Right ventricle myocardium superior (tissue), 1 donor: ENCODE measurements around the gene YIF1A. TPM values are rescaled to one million over a fixed set of nuclear protein-coding genes. Genes with fewer than 3 reads are reported as not detected.
"Not testable (repeated sequence)": the region's sequence is repeated elsewhere in the genome, so short reads cannot be mapped to it uniquely, and the experiment has no call there.

Experiments used
- ATAC-seq: fragments of 200-7000 bp; cut with Tn5 transposase; one replicate; pipeline ENCODE4 v1.9.1; 2020; ENCODE audit warnings: mild to moderate bottlenecking; ENCODE audit not compliant: poor library complexity
- DNase-seq: peaks from one replicate; pipeline ENCODE4 v3.0.0-alpha.2; 2020
- intact Hi-C: fragments of 100-400 bp; cut with DNase I; formaldehyde crosslinking; loops from one replicate; pipeline ENCODE4 v1.11.2; 2022
- total RNA-seq: library from RNA; stranded (reverse); fragmentation: NEBNext Ultra II Directional; extraction: Animal tissue kit (Norgen Biotek cat#: 25700); gene quantifications from one replicate; pipeline ENCODE4 v1.2.1, GENCODE V29; 2021
- donor health status: DM: no; HTN: yes; CAD: no; lungs with severe emphysema.

YIF1A gene
- total RNA-seq, 1 donor from 2014 or later: 38.4 TPM

DNA sequence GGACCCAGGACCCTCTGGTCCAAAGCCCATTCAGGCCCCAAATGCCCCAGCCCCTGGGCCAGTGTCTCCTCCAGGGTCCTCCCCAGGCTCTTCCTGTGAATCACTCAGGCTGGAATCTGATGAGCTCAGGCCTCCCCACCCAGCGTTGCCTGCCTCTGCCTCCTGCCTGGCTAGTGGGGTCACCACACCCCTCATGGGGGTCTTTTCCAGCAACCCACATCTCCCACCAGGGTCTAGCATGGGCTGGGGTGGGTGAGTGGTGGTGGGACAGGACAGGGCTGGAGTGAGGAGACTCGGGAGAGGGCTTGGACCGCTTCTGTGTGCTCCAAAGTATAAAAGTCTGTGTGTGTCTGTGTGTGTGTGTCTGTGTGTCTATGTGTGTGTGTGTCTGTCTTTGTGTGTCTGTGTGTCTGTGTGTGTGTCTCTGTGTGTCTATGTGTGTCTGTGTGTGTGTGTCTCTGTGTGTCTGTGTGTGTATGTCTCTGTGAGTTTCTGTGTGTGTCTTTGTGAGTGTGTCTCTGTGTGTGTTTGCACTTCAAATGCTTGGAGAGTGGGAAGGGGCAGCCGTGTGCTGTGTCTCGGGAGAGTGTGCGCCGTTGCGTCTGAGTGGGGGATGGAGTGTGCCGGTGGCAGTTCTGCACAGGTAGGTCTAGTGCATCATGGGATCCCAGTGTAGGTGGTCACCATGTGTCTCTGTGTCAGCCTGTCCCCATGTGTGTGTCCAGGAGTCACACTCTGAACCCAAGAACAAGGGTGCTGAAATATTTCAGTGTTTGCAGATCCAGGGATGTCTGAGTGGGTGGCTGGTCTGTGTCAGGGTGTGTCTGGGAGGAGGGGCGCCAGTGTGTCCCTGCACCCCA is 38.5 kb upstream of the YIF1A start:
- intact Hi-C loops: loop anchor here (2.0 kb wide), 1 partner anchor 17 kb away; no protein-coding TSS in a partner anchor
- peak; percentile 58 for DNase-seq
- ATAC-seq: peak; percentile 19

DNA sequence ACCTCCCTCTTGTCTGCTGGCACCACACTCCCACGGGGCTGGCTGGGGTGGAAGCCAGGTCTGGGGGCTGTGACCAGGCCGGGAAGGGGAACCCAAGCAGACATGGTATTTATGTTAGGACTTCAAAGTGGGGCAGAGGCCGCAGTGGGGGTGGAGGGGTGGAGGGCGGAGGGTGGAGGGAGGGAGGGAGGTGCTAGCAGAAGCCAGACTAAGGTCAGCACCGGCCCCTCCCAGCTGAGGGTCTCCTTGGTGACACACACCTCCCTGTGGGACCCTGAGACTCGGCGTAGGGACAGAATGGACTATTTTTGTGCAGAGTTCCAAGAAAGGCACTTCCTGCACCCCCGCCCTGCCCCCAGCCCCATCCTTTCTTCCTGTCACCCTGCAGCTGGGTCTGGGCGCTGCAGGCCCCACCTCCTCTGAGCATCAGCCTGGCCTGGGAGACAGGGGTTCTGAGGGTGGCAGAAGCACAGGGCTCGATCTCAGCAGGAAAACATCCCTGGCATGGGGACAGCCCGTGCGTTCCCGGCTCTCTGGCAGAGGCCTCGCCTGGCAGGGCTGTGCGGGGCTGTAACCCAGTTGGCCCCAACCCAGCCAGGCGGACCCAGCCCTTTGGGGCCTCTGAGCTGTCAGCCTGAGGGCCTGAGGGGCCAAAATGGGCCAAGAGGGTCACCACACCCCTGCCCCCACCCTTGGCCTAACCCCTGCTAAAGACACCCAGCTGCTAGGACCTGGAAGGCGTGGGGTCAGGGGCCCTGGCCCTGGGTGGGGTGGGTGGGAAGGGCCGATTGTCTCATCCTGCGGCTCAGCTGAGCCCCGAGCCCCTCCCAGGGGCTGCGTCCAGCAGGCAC is 37.5 kb upstream of the YIF1A start:
- DNase-seq: peak; percentile 84
- peak; percentile 67 for ATAC-seq
- intact Hi-C loops: no loop called here

DNA sequence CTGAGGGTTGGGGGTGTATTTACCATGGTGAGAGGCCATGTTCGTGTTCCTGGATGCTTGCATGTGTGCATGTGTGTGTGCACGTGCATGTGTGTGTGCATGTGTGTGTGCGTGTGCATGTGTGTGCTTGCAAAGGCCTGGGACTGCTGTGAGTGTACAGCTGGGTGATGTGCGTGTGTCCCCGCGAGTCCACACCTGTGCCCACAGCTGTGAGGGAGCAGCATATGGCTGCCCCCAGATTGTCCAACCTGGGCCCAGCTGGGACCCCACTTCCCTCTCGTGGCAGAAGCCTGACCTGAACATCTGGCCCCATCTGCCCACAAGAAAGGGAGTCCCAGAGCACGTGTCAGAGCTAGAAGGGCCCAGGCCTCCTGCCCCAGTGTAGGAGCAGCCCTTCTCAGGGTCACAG is 36.3 kb upstream of the YIF1A start:
- DNase-seq: no peak
- intact Hi-C loops: no loop called here
- no peak for ATAC-seq

DNA sequence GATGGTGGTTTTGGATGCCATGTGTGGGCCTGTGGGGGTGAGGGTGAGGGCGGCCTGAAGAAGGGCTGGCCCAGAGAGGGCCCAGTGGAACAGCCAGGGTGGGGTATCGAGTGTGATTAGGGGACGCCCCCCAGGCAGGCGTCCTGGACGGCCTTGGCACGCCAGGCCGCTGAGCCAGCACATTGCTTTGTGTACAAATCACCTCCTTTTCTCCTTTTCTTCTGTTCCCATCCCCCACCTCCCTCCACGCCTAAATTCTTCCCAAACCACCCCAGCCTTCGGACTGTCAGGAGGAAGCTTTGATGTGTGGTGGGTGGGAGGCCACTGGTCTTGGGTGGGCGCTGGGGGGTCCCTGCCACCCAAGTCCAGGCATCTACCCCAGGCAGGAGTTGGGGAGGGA is 35.7 kb upstream of the YIF1A start:
- ATAC-seq (no peak), DNase-seq (peak; percentile 46)
- intact Hi-C loops: no loop called here

GRCh38 chr11:66323684-66324083 is 34.7 kb upstream of the YIF1A start:
- ATAC-seq (no peak), DNase-seq (no peak)
- intact Hi-C loops: no loop called here

DNA sequence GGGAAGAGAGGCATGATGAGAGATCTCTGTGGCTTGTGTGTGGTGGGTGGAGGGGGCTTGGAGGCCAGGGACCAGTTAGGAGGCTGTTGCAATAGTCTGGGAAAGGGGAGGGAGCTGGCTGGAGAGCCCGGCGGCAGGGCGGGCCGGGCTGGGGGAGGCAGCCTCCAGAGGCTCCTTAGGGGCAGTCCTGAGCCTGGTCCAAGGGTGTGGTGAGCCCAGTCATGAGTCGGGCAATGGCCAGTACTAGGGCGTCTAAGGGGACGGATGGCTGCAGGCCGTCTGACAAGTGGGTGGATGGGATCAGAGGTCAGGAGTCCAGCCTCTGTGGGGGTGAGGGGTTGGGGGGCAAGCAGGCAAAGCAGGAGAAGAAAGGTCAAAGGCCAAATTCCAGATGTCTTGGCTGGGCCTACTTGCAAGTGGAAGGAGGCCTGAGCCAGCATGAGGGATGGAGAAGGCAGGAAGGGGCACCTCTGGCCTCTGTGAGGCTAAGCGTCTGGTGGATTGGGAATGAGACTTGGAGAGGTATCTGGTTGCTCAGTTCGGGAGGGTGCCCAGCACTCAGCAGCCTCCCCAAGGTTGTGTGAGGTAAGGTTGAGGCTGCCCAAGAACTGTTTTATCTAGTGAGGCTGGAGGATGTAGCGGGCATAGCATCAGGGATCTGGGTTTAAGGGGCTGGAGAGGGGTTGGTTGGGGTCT is 33.9 kb upstream of the YIF1A start:
- peak; percentile 85 for DNase-seq
- peak; percentile 40 for ATAC-seq
- intact Hi-C loops: no loop called here

DNA sequence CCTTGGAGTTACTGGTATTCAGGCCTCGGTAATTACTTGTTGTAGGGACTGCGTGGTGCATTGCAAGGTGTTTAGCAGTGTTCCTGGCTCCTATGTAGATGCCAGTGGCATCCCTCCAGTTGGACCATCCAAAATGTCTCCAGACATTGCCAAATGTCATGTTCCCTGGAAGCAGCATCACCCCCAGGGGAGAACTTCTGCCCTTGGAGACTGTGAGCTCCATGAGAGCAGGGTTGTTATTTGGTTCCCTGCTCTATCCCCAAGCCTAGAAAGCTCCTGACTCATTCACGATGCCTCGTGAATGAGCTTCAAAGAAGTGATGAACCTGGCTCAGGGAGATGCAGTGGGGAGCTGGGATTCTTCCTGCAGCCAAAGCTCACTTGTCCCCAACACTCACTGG is 32.7 kb upstream of the YIF1A start:
- no peak for ATAC-seq
- DNase-seq: no peak

GRCh38 chr11:66320748-66321147 is 31.8 kb upstream of the YIF1A start:
- ATAC-seq, DNase-seq, intact Hi-C loops: not testable (repeated sequence)

More for the DNA sequence above, 32.7 kb upstream of the YIF1A start:
- intact Hi-C loops: no loop called here

- DNase-seq, ATAC-seq, intact Hi-C loops: not testable (repeated sequence)
These were observed 31.3 kb upstream of the YIF1A start for GRCh38 chr11:66320289-66320688.

DNA sequence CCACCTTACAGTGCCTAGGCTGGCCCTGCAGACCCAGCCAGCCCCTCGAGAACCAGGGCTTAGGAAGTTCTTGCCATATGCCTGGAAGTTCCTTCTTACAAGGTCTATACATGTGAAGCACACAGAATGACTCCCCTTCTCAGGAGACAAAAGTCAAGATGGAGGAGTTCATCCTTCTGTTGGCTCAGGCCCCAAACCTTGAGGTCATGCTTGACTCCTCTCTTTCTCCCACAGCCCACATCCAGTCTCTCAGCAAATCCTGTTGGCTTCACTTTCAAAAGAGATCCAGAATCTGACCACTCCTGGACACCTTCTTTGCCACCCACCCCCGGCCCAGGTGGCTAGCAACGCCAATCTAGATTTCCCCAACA is 29.6 kb upstream of the YIF1A start:
- DNase-seq: no peak
- intact Hi-C loops: loop anchor here (10.0 kb wide), 1 partner anchor 66 kb away; no protein-coding TSS in a partner anchor
- ATAC-seq: no peak

DNA sequence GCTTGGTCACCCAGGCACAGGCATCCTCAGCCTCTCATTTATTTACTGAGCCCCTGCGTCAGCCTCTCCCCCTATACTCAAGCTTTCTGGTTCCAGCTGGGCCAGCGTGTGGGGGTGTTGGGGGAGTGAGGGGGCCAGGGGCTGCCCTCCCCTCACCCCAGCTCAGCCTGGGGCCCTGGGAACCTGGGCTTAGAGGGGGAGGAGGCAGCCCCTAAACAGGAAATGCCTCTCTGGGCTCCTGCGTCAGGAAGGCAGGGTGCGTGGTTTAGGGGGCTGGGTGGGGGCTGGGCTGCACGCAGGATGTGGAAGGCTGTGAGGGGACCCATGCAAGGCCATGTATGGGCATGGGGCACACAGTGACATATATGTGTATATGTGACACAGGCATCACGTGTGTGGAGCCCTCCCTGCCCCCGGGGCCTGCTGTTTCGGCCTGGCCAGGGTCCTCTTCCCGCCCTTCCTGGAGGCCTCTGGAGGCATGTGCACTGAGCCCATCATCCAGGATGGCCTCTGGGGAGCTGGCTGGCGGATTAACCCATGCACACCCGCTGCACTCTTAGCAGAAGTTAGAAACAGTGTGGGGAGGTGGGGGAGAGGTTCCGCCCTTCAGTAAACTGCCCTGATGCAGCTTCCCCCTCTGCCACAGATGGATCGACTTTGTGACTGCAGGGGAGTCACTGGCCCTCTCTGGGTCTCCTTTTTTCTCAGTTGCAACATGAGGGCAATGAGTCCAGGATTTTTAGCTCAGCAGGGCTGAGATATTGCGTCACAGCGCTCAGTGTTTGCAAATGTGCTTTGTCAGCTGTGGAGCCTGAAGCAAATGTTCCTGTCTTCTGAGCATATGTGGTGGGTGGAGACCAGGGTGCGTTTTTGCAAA is 29.0 kb upstream of the YIF1A start:
- ATAC-seq (peak; percentile 33), DNase-seq (peak; percentile 78)
- intact Hi-C loops: loop anchor here (10.0 kb wide), 1 partner anchor 67 kb away; no protein-coding TSS in a partner anchor

- peak; percentile 76 for DNase-seq
- ATAC-seq: peak; percentile 35
- intact Hi-C loops: loop anchor here (10.0 kb wide), 1 partner anchor 67 kb away; no protein-coding TSS in a partner anchor
These were observed 28.4 kb upstream of the YIF1A start for GRCh38 chr11:66317322-66317722.

DNA sequence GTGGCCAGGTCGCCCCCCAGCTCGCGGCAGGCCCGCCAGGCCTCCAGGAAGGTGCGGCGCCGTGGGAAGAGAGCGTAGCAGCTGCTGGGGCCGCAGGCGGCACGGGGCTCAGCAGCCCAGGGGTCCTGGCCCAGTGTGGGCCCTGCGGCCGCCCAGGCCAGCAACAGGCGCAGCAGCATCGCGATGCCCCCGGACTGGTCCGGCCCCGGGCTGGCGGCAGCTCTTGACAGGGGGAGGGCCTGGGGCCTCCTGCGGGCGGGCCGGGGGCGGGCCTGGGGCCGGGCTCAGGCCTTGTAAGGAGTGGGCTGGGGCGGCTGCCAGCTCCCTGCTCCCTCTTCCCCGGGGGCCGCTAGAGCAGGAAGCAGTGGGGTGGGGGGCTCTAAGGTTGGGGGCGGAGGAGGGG is 27.9 kb upstream of the YIF1A start, which contains the start of gene CD248:
TSS of gene CD248 (minus strand) at position 196 of the 403 bp plus-strand sequence. CDS start at position 179, 17 bp downstream.
- intact Hi-C loops: loop anchor here (10.0 kb wide), 1 partner anchor 68 kb away; no protein-coding TSS in a partner anchor
- peak; percentile 64 for ATAC-seq
- peak; percentile 91 for DNase-seq

DNA sequence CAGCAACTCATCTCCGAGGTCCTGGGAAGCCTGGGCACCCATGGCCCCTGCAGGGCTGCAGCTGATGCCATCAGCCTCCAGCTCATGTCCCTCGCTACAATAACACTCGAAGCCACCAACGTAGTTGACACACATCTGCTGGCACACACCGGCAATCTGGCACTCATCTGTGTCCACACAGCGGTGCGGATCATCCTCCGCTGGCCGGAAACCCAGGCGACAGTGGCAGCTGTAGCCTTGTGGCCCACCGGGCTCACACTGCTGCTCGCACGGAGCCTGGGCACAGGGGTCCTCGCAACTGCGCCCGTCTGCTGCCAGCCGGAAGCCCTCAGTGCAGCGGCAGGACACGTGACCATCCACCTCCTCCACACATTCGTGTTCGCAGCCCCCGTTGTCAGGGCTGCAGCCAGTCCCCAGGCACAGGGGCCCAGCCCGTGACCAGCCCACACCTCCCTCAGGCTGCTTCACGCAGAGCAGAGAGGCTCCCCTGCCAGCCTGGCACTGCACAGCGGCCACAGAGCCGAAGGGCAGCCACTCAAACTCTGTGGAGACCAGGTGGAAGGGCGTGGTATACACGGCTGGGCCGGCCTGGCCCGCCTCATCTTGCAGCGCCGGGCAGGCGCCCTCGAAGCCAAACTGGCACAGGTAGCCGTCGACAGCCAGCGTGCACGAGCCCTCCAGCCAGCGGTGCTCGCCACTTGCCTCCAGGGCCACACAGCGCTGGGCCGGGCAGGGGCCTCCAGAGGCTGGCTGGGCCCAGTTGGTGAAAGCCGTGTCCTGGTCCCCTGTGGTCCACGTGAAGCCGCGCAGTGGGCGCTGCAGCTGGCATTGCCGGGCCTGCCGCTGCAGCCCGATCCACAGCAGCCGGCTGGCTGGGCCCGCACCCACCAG is 27.2 kb upstream of the YIF1A start:
- intact Hi-C loops: loop anchor here (10.0 kb wide), 1 partner anchor 69 kb away; no protein-coding TSS in a partner anchor
- DNase-seq: no peak
- ATAC-seq: no peak

GRCh38 chr11:66315498-66315885 is 26.5 kb upstream of the YIF1A start:
- no peak for DNase-seq
- ATAC-seq: no peak
- intact Hi-C loops: loop anchor here (10.0 kb wide), 1 partner anchor 69 kb away; no protein-coding TSS in a partner anchor
